ENCODE data around the gene SLC38A5.

Gene SLC38A5

DNA sequence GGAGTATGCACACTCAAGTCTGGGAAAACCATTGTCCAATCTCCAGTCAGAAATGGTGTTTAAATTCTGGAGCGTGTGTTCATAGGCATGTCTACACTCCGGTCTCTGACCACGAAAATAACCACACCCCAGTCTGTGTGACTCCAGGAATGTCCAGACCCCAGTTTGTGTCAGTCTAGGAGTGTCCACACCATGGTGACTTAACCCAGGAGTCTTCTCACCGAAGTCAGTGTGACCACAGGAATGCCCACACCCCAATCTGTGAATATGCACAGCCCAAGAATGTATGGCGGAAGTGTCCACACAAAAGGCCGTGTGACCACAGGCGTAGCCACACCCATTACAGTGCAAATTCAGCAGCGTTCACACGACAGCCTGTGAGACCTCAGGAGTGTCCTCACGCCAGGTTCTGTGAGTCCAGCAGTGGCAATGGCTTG, 17.3 kb upstream of the SLC38A5 start:
- Histone ChIP-seq H4K20me1 (ENCODE audit: insufficient read depth, low read length) (no peaks in the 10 kb centered on the region), H3K4me3 (ENCODE audit: low read depth, low read length, poor library complexity, severe bottlenecking) (no peak overlapping the region), H3K36me3 (ENCODE audit: insufficient read depth, low read length) (peaks cover 11% of the 10 kb centered on the region), H2AFZ (ENCODE audit: low read length) (no peak overlapping the region), H3K79me2 (ENCODE audit: insufficient read depth, low read length) (no peaks in the 10 kb centered on the region), H3K4me2 (ENCODE audit: low read length) (no peak overlapping the region), H3K27ac (ENCODE audit: low read depth, low read length, poor library complexity, severe bottlenecking) (no peak overlapping the region), H3K9ac (ENCODE audit: low read length) (no peak overlapping the region), H3K9me3 (ENCODE audit: low read length) (no peaks in the 10 kb centered on the region), H3K27me3 (ENCODE audit: insufficient read depth, low read length) (no peaks in the 10 kb centered on the region), H3F3A (ENCODE audit: insufficient read depth, low read length) (no peaks in the 10 kb centered on the region), H3K4me1 (ENCODE audit: insufficient read depth, low read length, severe bottlenecking) (no peaks in the 10 kb centered on the region), H3K9me2 (ENCODE audit: low read depth, low read length) (no peaks in the 10 kb centered on the region)
- TF ChIP-seq, protein P1, sequence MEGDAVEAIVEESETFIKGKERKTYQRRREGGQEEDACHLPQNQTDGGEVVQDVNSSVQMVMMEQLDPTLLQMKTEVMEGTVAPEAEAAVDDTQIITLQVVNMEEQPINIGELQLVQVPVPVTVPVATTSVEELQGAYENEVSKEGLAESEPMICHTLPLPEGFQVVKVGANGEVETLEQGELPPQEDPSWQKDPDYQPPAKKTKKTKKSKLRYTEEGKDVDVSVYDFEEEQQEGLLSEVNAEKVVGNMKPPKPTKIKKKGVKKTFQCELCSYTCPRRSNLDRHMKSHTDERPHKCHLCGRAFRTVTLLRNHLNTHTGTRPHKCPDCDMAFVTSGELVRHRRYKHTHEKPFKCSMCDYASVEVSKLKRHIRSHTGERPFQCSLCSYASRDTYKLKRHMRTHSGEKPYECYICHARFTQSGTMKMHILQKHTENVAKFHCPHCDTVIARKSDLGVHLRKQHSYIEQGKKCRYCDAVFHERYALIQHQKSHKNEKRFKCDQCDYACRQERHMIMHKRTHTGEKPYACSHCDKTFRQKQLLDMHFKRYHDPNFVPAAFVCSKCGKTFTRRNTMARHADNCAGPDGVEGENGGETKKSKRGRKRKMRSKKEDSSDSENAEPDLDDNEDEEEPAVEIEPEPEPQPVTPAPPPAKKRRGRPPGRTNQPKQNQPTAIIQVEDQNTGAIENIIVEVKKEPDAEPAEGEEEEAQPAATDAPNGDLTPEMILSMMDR (IDR thresholded peaks at IDR 0.05; ENCODE audit: low read length), result no peak
- TF ChIP-seq EZH2 (IDR thresholded peaks at IDR 0.05; ENCODE audit: borderline replicate concordance, low read length), result no peak

DNA sequence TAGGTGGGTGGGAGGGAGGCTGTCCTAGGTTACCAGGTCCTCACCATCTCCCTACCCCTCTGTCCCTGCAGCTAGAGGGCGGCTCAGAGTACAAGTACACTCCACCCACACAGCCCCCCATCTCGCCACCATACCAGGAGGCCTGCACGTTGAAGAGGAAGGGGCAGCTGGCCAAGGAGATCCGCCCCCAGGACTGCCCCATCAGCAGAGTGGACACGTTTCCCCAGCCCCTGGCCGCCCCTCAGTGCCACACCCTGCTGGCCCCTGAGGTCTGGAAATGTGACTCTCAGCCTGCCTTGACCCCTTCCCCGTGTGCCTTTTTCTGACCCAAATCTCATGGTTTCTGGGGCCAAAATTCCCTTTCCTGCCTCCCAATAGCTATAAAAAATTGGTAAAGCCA, 12.5 kb upstream of the SLC38A5 start:
- no peaks in the 10 kb centered on the region for H3K4me1 ChIP-seq (ENCODE audit: insufficient read depth, low read length, severe bottlenecking)
- no peak overlapping the region for H3K4me3 ChIP-seq (ENCODE audit: low read depth, low read length, poor library complexity, severe bottlenecking)
- H3K36me3 ChIP-seq (ENCODE audit: insufficient read depth, low read length), result peaks cover 32% of the 10 kb centered on the region
- no peak overlapping the region for H2AFZ ChIP-seq (ENCODE audit: low read length)
- H3K9ac ChIP-seq (ENCODE audit: low read length), result no peak overlapping the region
- H3K4me2 ChIP-seq (ENCODE audit: low read length), result no peak overlapping the region
- no peaks in the 10 kb centered on the region for H3K27me3 ChIP-seq (ENCODE audit: insufficient read depth, low read length)
- peaks cover under 1% of the 10 kb centered on the region; the same call in 1 of the 2 replicates for H3K79me2 ChIP-seq (ENCODE audit: insufficient read depth, low read length)
- H3K27ac ChIP-seq (ENCODE audit: low read depth, low read length, poor library complexity, severe bottlenecking), result no peak overlapping the region
- TF ChIP-seq, protein P1 (IDR thresholded peaks at IDR 0.05; ENCODE audit: low read length), result no peak
- H3K9me2 ChIP-seq (ENCODE audit: low read depth, low read length), result no peaks in the 10 kb centered on the region
- no peaks in the 10 kb centered on the region for H3F3A ChIP-seq (ENCODE audit: insufficient read depth, low read length)
- no peaks in the 10 kb centered on the region for H3K9me3 ChIP-seq (ENCODE audit: low read length)
- no peaks in the 10 kb centered on the region for H4K20me1 ChIP-seq (ENCODE audit: insufficient read depth, low read length)

GRCh38 chrX:48480583-48480982, 10.5 kb upstream of the SLC38A5 start:
- Histone ChIP-seq H3K36me3 (ENCODE audit: insufficient read depth, low read length) (peaks cover 32% of the 10 kb centered on the region), H2AFZ (ENCODE audit: low read length) (no peak overlapping the region), H3K4me2 (ENCODE audit: low read length) (no peak overlapping the region), H3K9me3 (ENCODE audit: low read length) (no peaks in the 10 kb centered on the region), H4K20me1 (ENCODE audit: insufficient read depth, low read length) (no peaks in the 10 kb centered on the region), H3F3A (ENCODE audit: insufficient read depth, low read length) (no peaks in the 10 kb centered on the region), H3K27ac (ENCODE audit: low read depth, low read length, poor library complexity, severe bottlenecking) (no peak overlapping the region), H3K27me3 (ENCODE audit: insufficient read depth, low read length) (no peaks in the 10 kb centered on the region), H3K9me2 (ENCODE audit: low read depth, low read length) (no peaks in the 10 kb centered on the region), H3K4me1 (ENCODE audit: insufficient read depth, low read length, severe bottlenecking) (peaks cover 7% of the 10 kb centered on the region), H3K79me2 (ENCODE audit: insufficient read depth, low read length) (peaks cover 15% of the 10 kb centered on the region), H3K9ac (ENCODE audit: low read length) (no peak overlapping the region), H3K4me3 (ENCODE audit: low read depth, low read length, poor library complexity, severe bottlenecking) (no peak overlapping the region)
- TF ChIP-seq EZH2 (IDR thresholded peaks at IDR 0.05; ENCODE audit: borderline replicate concordance, low read length), result no peak
- TF ChIP-seq, protein P1 (IDR thresholded peaks at IDR 0.05; ENCODE audit: low read length), result no peak
